HG02981 (cell line): Measurements from ENCODE around the gene LRMDA.

Experiments used
- ATAC-seq: cut with Tn5 transposase; IDR thresholded peaks from one replicate; pipeline ENCODE4 v1.9.1; 2021; ENCODE audit warnings: mild to moderate bottlenecking, moderate library complexity; ENCODE audit not compliant: unreplicated experiment

Gene LRMDA

DNA sequence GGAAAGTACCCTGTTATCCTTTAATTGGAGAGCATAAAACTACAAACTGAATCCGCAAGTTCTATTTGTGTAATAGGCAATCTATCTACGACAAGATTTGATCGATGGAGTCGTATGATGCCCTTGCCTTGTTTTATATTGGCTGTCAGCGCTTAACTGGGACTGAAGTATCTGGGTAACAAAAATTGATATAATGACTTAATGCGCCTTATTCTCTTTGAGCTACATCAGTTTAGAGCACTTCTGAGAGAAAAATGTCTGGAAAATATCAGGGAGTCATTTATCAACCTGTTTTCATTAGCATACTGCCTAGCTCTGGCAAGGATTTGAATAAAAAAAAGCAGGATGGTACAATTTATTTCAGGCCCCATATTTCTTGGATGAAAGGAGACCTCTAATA is 262.1 kb downstream of the LRMDA start:
- ATAC-seq: no peak

- ATAC-seq: no peak
These were observed 262.8 kb downstream of the LRMDA start for GRCh38 chr10:75694269-75694668.

DNA sequence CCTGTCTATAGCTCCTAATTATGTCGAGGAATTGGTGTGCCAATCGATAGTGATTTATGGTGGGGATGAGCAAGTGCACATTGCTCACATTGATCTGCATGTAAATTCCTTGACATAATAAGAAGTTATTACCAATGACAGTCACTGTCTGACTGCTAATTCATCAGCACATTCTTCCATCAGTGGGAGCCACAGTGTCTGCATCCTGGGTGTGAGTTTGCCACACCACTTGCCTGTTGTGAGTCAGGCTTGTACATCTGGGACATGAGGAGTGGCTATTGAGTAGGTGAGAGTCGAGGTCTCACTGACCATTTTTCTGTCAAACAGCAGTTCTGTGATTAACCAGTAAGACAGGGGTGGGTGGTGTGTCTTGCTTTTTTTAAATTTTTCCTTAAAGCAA is 263.4 kb downstream of the LRMDA start:
- ATAC-seq: no peak

DNA sequence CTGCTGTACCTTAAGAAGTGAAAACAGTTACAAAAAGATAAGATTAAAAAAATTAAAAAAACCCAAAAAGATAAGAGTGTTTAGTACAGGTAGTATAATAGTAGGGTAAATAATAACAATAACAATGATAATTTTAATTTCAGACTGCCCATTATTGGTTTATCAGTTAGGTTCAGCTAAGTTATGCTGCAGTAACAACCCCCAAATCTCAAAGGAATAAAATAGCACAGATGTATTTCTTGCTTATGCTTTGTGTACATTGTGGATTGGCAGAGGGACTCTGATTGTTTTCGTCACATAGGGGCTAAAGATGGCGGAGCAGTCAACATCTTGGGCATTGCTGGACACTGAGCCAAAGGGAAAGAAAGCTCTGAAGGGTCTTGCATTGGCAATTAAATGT is 264.6 kb downstream of the LRMDA start:
- ATAC-seq: no peak

DNA sequence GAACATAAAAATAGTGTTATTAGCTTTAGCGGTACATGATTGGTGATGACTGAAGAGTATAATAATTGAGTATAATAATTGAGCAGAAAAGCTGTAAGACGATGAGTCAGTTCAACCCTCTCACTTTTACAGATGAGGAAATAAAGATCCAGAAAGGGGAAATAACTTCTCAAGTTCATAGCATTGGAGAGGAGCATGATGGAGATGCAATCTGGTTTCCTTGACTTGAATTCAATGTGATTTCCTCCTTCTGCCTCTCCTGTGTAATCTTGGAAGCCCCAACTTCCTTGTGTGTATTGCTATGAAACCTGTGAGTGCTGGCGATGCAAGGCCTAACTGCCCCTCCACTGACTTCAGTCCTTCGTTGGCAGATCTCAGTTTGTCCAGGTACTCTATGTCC is 265.1 kb downstream of the LRMDA start:
- ATAC-seq: no peak

DNA sequence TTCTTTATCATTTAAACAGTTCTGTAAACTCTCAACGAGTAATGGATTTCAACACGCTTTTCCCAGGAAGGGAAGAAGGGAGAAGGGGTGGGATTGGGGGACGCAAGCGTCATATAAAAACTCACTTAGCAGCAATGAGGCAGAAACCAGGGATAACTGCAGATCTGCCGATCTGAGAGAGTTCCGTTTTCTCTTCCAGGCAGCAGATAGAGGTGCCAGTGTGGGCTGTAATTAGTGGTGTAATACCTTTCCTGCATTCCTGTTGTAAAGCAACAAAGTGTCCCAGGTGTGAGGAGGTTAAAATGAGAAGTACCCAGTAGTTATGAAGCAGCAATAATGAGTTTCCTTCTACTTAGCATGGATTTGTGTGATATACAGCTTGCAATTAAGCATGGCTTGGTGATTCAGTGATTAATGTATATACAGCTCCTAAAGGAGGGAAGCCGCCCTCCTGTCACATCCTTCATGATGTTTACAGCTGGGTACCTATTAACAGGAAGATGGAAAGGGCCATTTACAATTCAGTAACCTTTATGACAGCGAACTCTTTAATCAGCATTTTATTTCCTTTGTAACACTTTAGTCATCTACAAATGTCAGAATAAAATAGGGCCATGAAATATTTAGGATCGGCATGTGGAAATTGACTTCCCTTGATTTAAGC is 271.9 kb downstream of the LRMDA start:
- no peak for ATAC-seq

- no peak for ATAC-seq
These were observed 274.0 kb downstream of the LRMDA start for GRCh38 chr10:75705426-75705825.

DNA sequence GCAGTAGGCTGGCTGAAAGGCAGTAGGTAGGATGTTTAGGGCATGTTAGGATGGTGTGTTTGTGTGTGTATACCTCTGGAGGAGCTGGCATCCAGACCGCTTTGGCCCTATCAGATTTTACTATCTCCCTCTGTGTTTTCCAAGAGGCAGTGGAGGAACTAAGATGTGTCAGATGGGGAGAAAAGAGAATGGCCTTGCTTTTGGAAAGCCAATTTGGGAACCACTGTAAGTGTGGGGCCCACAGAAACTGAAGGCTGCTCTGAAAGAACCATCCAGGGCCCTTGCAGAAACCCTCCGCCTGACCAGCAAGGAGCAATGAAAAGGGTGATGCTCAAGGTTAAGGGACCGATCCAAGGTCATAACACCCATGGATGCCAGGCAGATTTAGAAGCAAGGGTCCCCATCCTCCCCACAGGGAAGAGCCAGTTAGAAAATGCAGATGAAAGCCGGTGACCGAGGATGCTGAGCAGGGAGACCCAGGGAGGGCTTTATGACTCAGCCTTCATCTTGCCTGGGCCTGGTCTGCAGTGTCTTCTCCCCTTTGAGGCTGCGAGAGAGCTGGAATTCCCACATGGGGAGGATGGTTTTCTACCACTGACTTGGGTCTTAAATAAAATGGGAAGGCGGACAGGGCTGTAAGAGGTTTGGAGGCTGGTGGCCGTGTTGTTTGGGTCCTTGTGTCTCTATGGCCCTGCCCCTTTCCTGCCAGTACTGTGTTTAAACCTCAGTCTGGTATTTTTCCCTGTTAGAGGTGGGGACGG is 275.8 kb downstream of the LRMDA start:
- ATAC-seq: no peak

GRCh38 chr10:75708060-75708459 is 276.6 kb downstream of the LRMDA start:
- ATAC-seq: no peak

DNA sequence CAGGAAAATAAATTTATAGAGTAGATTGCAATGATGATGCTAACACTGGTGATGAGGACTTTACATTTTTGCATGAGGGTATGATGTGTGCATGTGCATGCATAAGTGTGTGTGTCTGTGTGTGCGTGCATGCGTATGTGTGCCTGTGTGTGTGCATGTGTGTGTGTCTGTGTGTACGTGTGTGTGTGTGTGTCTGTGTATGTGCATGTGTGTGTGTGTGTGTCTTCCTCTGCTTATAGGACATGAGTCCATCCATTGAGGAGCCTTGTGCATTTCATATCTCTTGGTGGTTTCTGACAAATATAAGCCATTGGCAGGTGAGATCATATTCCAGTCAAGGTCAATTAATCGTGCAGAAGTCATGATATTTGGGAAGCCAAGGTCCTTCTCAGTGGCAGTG is 277.8 kb downstream of the LRMDA start:
- ATAC-seq: no peak

GRCh38 chr10:75709811-75710210 is 278.4 kb downstream of the LRMDA start:
- ATAC-seq: no peak

DNA sequence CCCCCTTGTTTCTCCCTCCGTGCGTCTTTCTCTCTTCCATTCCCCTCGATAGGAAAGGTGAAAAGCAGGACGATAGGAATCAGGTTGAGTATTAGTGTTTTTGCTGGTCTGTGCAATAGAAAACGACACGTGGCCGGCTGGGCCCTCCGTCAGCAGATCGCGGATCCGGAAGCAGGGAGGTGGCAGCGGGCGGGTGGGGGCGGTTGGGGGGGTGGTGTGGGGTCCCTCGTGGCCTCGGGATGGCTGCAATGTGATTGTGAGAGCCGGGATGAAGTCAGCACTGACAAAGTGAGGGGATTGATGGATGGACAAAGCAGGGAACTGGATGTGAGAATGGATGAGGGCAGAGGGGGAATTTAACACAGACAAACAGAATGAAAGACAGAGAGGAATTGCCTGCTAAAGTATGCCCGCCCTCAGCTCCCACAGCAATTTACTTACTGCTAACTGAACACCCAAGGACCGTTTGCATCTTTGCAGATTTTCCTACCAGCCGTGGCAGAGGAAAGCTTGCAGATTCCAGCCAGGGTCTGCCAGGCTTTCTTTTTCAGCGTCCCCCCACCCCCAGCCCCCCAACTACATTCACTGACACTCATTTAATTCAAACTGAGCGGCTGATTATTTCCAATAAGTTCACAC is 280.9 kb downstream of the LRMDA start:
- ATAC-seq: no peak

- ATAC-seq: no peak
These were observed 285.1 kb downstream of the LRMDA start for GRCh38 chr10:75716506-75716905.

DNA sequence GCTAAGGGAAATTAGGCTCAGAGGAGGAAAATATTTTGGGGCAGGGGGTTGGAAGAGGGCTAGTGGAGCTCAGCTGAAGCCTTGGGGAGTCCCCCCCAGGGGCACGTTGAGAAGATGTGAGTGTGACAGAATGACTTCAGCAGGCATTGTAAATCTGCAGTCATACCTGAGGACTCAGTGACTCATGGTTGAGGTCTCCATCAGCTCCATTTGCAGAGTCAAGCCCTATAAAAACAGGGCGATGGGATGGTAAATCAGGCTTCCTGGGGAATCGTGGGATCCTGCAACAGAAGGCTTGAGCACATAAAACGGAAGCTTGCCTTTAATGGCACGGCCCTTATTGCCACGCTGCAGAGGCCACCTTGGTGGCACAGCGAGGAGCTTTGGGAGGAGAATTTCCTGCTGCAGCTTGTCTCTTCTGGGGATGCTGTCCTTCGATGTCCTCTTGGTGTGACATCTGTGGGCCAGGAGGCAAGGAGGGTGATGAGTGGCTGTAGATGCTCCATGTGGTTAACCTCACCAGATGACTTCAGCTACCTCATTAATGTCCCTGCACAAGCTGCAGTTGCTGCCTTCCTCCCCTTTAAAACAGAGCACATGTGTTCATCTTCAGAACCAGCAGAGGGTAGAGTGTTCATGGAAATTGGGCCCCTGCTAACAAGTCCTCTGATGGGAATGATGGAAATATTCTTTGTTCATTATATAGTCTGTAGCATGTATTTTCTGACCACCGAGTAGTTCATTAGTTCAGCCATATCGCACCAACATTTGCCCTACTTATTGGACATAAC is 285.9 kb downstream of the LRMDA start:
- no peak for ATAC-seq

GRCh38 chr10:75718991-75719390 is 287.6 kb downstream of the LRMDA start:
- no peak for ATAC-seq

DNA sequence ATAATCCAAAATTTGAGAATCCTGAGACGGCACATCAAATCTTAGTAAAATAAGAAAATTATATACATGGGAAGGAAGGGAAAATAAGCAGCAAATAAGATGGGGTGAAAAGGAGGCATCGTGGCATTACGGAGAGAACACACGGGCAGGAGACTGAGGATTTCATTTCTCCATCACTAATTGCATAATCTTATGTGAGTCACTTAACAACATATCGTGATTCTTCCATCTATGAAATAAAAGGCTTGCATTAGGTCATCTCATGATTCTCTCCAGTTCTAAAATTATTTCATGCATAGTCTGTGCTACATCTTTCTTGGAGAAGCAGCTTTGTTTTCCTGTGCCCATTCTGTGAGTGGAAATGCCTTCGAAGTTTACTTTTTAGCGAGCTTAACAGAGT is 288.7 kb downstream of the LRMDA start:
- ATAC-seq: no peak

- no peak for ATAC-seq
These were observed 290.6 kb downstream of the LRMDA start for GRCh38 chr10:75722020-75722419.

- no peak for ATAC-seq
These were observed 291.2 kb downstream of the LRMDA start for GRCh38 chr10:75722609-75723008.

DNA sequence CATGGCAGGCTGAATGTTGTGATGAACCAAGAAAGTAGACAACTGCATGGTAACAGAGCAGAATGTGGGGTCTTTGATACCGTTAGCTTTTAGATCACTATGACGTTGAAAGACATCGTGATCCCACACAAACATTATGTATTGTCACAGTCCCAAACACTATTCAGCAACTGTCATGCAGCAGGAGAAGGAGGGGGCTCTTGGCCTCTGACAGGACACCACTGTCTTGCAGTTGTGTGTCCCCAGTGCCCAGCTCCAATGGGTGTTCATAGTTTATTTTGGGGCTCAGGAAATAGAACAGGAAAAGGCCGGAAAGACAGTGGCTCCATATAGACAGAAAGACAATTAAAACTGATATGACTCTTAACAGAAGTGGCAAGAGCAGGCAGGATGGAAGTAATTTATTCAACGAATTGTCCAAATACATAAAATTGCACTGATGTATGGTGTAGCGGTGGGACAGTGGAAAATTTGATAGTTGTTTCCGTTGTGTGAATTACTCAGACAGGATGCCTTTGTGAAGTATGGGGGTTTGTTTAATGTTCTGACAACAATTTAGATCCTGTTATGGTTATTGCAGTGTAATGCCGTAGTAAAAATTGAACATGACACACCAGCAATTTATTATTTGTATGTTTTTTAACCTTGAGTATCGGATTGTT is 292.0 kb downstream of the LRMDA start:
- no peak for ATAC-seq

GRCh38 chr10:75724047-75724446 is 292.6 kb downstream of the LRMDA start:
- ATAC-seq: no peak
